Measurements from ENCODE around the gene RTP1.

DNA sequence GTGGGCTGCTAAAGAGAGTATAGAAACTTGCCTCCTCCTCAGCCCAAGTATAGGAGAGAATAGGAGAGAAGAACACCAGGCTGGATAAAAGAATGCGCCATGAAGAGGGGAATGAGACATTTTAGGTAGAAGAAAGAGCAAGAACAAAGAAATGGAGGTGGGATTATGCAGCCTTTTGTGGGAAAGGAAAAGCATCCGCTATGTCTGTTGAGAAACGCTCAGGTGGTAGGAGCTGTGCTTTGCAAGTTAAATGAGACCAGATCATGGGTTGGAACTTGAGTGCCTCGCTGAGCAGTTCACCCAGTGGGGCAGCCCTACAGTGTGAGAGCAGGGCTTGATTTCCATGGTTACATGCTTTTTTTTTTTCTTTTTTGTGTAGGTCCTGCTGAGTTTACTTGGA lies 11.5 kb upstream of the RTP1 start:
- TF ChIP-seq CTCF (conservative IDR thresholded peaks at IDR 0.05; ENCODE audit: low read depth, low read length) (no peak), USF2 (IDR thresholded peaks at IDR 0.05; ENCODE audit: low read depth, low read length) (no peak), SMC3 (IDR thresholded peaks at IDR 0.05; ENCODE audit: low read depth, low read length) (no peak), POLR2A (IDR thresholded peaks at IDR 0.05; ENCODE audit: low read depth, low read length) (no peak), RCOR1 (IDR thresholded peaks at IDR 0.05; ENCODE audit: insufficient replicate concordance, low read length) (no peak), MAFK (IDR thresholded peaks at IDR 0.05; ENCODE audit: low read depth, low read length) (no peak), FOS (IDR thresholded peaks at IDR 0.05; ENCODE audit: low read depth, low read length) (no peak), MXI1 (IDR thresholded peaks at IDR 0.05; ENCODE audit: borderline replicate concordance, low read depth, low read length) (no peak), BHLHE40 (IDR thresholded peaks at IDR 0.05; ENCODE audit: low read depth, low read length) (no peak), CEBPB (IDR thresholded peaks at IDR 0.05; ENCODE audit: low read depth, low read length) (no peak)
- TF ChIP-seq, protein P1, sequence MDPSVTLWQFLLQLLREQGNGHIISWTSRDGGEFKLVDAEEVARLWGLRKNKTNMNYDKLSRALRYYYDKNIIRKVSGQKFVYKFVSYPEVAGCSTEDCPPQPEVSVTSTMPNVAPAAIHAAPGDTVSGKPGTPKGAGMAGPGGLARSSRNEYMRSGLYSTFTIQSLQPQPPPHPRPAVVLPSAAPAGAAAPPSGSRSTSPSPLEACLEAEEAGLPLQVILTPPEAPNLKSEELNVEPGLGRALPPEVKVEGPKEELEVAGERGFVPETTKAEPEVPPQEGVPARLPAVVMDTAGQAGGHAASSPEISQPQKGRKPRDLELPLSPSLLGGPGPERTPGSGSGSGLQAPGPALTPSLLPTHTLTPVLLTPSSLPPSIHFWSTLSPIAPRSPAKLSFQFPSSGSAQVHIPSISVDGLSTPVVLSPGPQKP (IDR thresholded peaks at IDR 0.05; ENCODE audit: borderline replicate concordance, low read depth, low read length): no peak

Data from IMR-90 (cell line).